Neural cell (in vitro differentiated cells): ENCODE measurements around the gene AKAP6. TPM values are rescaled to one million over a fixed set of nuclear protein-coding genes. Genes with fewer than 3 reads are reported as not detected.

ENCODE experiments used
- H2AFZ ChIP-seq: fragments of 200-600, 300-800 bp; sonication (generic), shearing (Covaris generic); 2 replicates; pipeline ENCODE4 v1.6.0; 2014; ENCODE audit warnings: low read depth, mild to moderate bottlenecking, antibody characterized with exemption, low read length, moderate library complexity
- H3F3A ChIP-seq: fragments of 200-600 bp; shearing (Covaris generic); 2 replicates; pipeline ENCODE4 v1.6.1; 2016; ENCODE audit warnings: mild to moderate bottlenecking, moderate library complexity, mixed read lengths, antibody characterized with exemption, low read length; ENCODE audit not compliant: insufficient read depth, poor library complexity, severe bottlenecking
- H3K27ac ChIP-seq: fragments of 200-600, 300-800 bp; sonication (generic), shearing (Covaris generic); 2 replicates; pipeline ENCODE4 v1.5.1; 2014; ENCODE audit warnings: mild to moderate bottlenecking, low read length, moderate library complexity
- H3K27me3 ChIP-seq: fragments of 300-800, 200-600 bp; sonication (generic), shearing (Covaris generic); 2 replicates; pipeline ENCODE4 v1.6.0; 2014; ENCODE audit warnings: mild to moderate bottlenecking, low read depth, low read length, moderate library complexity; ENCODE audit not compliant: insufficient read depth
- H3K36me3 ChIP-seq: fragments of 300-800, 200-600 bp; sonication (generic), shearing (Covaris generic); 2 replicates; pipeline ENCODE4 v1.5.1; 2014; ENCODE audit warnings: mild to moderate bottlenecking, antibody characterized with exemption, low read length, moderate library complexity; ENCODE audit not compliant: insufficient read depth
- H3K4me2 ChIP-seq: fragments of 300-800, 200-600 bp; sonication (generic), shearing (Covaris generic); 2 replicates; pipeline ENCODE4 v1.6.0; 2014; ENCODE audit warnings: mild to moderate bottlenecking, low read length
- H3K4me3 ChIP-seq: fragments of 300-800, 200-600 bp; sonication (generic), shearing (Covaris generic); 2 replicates; pipeline ENCODE4 v1.5.1; 2014; ENCODE audit warnings: mild to moderate bottlenecking, low read length, moderate library complexity
- H3K79me2 ChIP-seq: fragments of 200-600 bp; shearing (Covaris generic); replicated peaks from 2 replicates; pipeline ENCODE4 v1.6.0; 2014; ENCODE audit warnings: mild to moderate bottlenecking, low read length, moderate library complexity; ENCODE audit not compliant: insufficient read depth
- H3K9ac ChIP-seq: fragments of 300-800, 200-600 bp; sonication (generic), shearing (Covaris generic); 2 replicates; pipeline ENCODE4 v1.6.1; 2016; ENCODE audit warnings: mild to moderate bottlenecking, low read length, mixed read lengths
- H3K9me2 ChIP-seq: fragments of 200-600 bp; shearing (Covaris generic); 2 replicates; pipeline ENCODE4 v1.6.1; 2016; ENCODE audit warnings: mild to moderate bottlenecking, low read length, mixed read lengths; ENCODE audit not compliant: insufficient read depth
- H3K9me3 ChIP-seq: fragments of 200-600, 300-800 bp; sonication (generic), shearing (Covaris generic); 2 replicates; pipeline ENCODE4 v1.6.1; 2016; ENCODE audit warnings: mild to moderate bottlenecking, mixed run types, low read length, moderate library complexity, mixed read lengths
- H4K20me1 ChIP-seq: fragments of 200-600 bp; shearing (Covaris generic); 2 replicates; pipeline ENCODE4 v1.6.1; 2016; ENCODE audit warnings: mild to moderate bottlenecking, mixed run types; ENCODE audit not compliant: insufficient read depth
- EP300 ChIP-seq: fragments of 450-650 bp; conservative IDR thresholded peaks from 2 replicates; pipeline ENCODE4 v1.6.1; 2014; ENCODE audit warnings: antibody characterized with exemption, mild to moderate bottlenecking, moderate library complexity; ENCODE audit not compliant: poor library complexity, severe bottlenecking
- EZH2 ChIP-seq: fragments of 200-600, 300-800 bp; shearing (Covaris generic), sonication (generic); IDR thresholded peaks from 2 replicates; pipeline ENCODE4 v1.6.1; 2014; ENCODE audit warnings: antibody characterized with exemption, low read length, borderline replicate concordance, mild to moderate bottlenecking; ENCODE audit not compliant: insufficient read depth, poor library complexity, severe bottlenecking
- MXI1 ChIP-seq: fragments of 450-650 bp; conservative IDR thresholded peaks from 2 replicates; pipeline ENCODE4 v1.6.1; 2014; ENCODE audit warnings: antibody characterized with exemption, mild to moderate bottlenecking; ENCODE audit not compliant: poor library complexity, severe bottlenecking
- POLR2AphosphoS5 ChIP-seq: IDR thresholded peaks from 2 replicates; pipeline ENCODE4 v1.6.1; 2012
- RAD21 ChIP-seq: fragments of 450-650 bp; conservative IDR thresholded peaks from 2 replicates; pipeline ENCODE4 v1.6.1; 2014; ENCODE audit warnings: antibody characterized with exemption, mild to moderate bottlenecking, moderate library complexity
- REST ChIP-seq: IDR thresholded peaks from 2 replicates; pipeline ENCODE4 v1.6.1; 2012; ENCODE audit warnings: borderline replicate concordance
- SMC3 ChIP-seq: fragments of 450-650 bp; conservative IDR thresholded peaks from 2 replicates; pipeline ENCODE4 v1.6.1; 2014; ENCODE audit warnings: antibody characterized with exemption, mild to moderate bottlenecking, moderate library complexity; ENCODE audit not compliant: poor library complexity
- TAF1 ChIP-seq: IDR thresholded peaks from 2 replicates; pipeline ENCODE4 v1.6.1; 2012; ENCODE audit warnings: low read depth
- polyA plus RNA-seq: library from polyadenylated mRNA; depleted of rRNA; stranded (reverse); fragments of >200 nt; gene quantifications from 2 replicates; pipeline ENCODE4 v1.2.3, GENCODE V29; 2014
- TF ChIP-seq, protein P1 (sequence below): fragments of 450-650 bp; IDR thresholded peaks from 2 replicates; pipeline ENCODE4 v1.5.1; 2014; ENCODE audit warnings: antibody characterized with exemption, mild to moderate bottlenecking, moderate library complexity; ENCODE audit not compliant: poor library complexity, severe bottlenecking

Gene AKAP6
- polyA plus RNA-seq, 1 donor from 2014 or later = 15.8 TPM

DNA sequence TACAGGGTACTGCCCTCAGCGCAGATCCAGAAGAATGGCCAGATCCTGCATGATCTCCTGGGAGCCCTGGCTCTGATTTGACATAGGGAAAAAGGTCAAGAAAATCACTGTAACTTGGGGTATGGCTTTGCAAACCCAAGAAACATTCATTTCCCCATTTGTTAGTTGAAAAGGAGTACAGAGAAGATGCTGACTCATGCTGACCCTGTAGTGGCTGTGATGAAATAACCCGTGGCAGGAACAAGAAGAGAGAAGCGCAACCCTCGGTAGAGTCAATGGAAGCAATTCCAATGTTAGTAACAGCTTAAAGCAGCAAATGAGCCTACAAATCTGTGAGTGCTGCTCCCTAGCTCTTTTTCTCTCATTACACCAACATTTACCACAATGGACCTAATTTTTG, 328.0 kb downstream of the AKAP6 start:
- TF ChIP-seq EP300 (no peak), SMC3 (no peak), MXI1 (no peak), TAF1 (no peak), REST (no peak), POLR2AphosphoS5 (no peak), EZH2 (no peak), RAD21 (no peak)
- TF ChIP-seq, protein P1, sequence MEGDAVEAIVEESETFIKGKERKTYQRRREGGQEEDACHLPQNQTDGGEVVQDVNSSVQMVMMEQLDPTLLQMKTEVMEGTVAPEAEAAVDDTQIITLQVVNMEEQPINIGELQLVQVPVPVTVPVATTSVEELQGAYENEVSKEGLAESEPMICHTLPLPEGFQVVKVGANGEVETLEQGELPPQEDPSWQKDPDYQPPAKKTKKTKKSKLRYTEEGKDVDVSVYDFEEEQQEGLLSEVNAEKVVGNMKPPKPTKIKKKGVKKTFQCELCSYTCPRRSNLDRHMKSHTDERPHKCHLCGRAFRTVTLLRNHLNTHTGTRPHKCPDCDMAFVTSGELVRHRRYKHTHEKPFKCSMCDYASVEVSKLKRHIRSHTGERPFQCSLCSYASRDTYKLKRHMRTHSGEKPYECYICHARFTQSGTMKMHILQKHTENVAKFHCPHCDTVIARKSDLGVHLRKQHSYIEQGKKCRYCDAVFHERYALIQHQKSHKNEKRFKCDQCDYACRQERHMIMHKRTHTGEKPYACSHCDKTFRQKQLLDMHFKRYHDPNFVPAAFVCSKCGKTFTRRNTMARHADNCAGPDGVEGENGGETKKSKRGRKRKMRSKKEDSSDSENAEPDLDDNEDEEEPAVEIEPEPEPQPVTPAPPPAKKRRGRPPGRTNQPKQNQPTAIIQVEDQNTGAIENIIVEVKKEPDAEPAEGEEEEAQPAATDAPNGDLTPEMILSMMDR = no peak
- Histone ChIP-seq H2AFZ (no peak overlapping the region), H3K4me2 (no peak overlapping the region)

DNA sequence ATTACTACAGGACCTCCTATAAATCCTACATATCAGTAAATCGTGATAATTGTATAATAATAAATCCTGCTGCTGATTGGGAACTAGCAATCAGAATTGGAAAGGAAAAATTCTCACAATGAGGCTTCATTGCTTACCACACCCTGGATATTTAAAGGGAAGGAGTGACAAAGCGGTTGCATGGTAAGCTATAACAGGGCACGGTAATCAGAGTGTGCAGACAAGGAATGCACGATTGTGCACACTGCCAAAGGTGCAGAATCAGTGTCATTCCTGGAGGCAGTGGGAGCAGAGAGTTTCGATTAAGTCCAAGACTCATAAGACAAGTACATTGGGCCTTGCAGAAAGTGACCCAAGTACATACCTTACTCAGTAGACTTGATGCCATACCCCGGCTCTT, 332.1 kb downstream of the AKAP6 start:
- Histone ChIP-seq H3F3A (no peaks in the 10 kb centered on the region), H3K4me3 (no peak overlapping the region), H3K27me3 (no peaks in the 10 kb centered on the region), H3K36me3 (no peaks in the 10 kb centered on the region), H3K9me2 (no peaks in the 10 kb centered on the region), H4K20me1 (no peaks in the 10 kb centered on the region), H3K9me3 (no peaks in the 10 kb centered on the region), H2AFZ (no peak overlapping the region), H3K4me2 (no peak overlapping the region), H3K27ac (no peak overlapping the region), H3K9ac (no peak overlapping the region), H3K79me2 (no peaks in the 10 kb centered on the region)
- no peak for TF ChIP-seq REST
- no peak for TF ChIP-seq MXI1
- no peak for TF ChIP-seq RAD21
- no peak for TF ChIP-seq POLR2AphosphoS5
- TF ChIP-seq, protein P1 = no peak
- TF ChIP-seq TAF1 = no peak
- no peak for TF ChIP-seq SMC3
- TF ChIP-seq EZH2 = no peak
- TF ChIP-seq EP300 = no peak

More for the DNA sequence above, 328.0 kb downstream of the AKAP6 start:
- H3K4me3 ChIP-seq = no peak overlapping the region
- no peaks in the 10 kb centered on the region for H3F3A ChIP-seq
- no peaks in the 10 kb centered on the region for H3K79me2 ChIP-seq
- H4K20me1 ChIP-seq = no peaks in the 10 kb centered on the region
- H3K36me3 ChIP-seq = no peaks in the 10 kb centered on the region
- no peak overlapping the region for H3K9ac ChIP-seq
- H3K9me3 ChIP-seq = no peaks in the 10 kb centered on the region
- H3K27me3 ChIP-seq = no peaks in the 10 kb centered on the region
- no peak overlapping the region for H3K27ac ChIP-seq
- H3K9me2 ChIP-seq = no peaks in the 10 kb centered on the region
